OCI-M1 (cell line): ENCODE data around the gene CDX4.
"Not testable (repeated sequence)": the region's sequence is repeated elsewhere in the genome, so short reads cannot be mapped to it uniquely, and the experiment has no call there.

Experiments
- DNase-seq: peaks from one replicate; lab custom pipeline; 2025; lab: John Stamatoyannopoulos, UW

The CDX4 gene

GRCh38 chrX:73446831-73447230, at the start of gene CDX4:
TSS of gene CDX4 (plus strand) at chrX:73447053. CDS start at chrX:73447254, 201 bp downstream.
- no peak for DNase-seq

- DNase-seq = no peak
Observed at GRCh38 chrX:73398185-73398914, 48.5 kb upstream of the CDX4 start.

DNA sequence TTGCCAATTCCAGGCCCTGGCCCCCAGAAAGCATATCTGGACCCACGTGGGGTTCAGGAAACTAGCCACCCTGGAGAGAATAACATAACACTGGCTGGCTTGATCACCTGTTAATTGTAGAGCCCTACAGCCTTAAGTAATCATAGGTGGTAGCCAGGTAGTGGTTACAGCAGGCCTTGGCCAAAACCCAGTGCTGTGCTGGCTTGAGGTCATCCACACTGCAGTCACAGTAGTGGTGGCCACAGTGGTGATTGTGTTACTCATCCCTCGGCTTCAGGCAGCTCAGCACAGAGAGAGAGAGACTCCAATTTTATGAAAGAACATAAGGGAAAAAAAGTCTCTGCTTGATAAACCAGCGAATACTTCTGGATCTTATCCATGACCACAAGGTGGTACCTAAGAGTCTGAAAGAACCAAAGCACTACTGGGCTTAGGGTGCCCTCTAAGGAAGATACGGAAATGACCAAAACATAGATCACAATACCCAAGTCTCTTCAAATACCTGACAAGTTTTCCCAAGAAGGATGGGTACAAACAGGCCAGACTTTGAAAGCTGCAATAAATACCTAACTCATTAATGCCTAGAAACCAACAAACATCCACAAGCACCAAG, 46.6 kb upstream of the CDX4 start:
- DNase-seq = no peak

DNA sequence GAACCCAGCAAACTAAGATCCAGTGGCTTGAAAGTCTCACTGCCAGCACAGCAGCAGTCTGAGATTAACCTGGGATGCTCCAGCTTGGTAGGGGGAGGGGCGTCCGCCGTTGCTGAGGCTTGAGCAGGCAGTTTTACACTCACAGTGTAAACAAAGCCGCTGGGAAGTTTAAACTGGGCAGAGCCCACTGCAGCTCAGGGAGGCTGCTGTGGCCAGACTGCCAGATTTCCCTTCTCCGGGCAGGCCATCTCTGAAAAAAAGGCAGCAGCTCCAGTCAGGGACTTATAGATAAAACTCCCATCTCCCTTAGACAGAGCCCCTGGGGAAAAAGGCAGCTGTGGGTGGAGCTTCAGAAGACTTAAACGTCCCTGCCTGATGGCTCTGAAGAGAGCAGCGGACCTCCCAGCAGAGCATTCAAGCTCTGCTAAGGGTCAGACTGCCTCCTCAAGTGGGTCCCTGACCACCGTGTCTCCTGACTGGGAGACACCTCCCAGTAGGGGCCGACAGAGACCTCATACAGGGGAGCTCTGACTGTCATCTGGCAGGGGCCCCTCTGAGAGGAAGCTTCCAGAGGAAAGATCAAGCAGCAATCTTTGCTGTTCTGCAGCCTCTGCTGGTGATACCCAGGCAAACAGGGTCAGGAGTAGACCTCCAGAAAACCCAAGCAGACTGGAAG, 45.1 kb upstream of the CDX4 start:
- no peak for DNase-seq

GRCh38 chrX:73412930-73413329, 33.9 kb upstream of the CDX4 start:
- DNase-seq = no peak

DNA sequence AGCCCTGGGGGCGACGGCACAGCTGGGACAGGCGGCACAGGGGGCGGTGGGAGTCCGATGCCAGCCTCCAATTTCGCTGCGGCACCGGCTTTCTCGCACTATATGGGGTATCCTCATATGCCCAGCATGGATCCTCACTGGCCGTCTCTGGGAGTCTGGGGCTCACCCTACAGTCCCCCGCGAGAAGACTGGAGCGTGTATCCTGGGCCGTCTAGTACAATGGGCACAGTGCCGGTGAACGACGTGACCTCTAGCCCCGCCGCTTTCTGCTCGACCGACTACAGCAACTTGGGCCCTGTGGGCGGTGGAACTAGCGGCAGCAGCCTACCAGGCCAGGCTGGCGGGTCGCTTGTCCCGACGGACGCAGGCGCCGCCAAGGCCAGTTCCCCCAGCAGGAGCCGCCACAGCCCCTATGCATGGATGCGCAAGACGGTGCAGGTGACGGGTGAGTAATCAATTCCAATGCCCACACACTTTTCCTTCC, 500 bp downstream of the CDX4 start:
- no peak for DNase-seq

DNA sequence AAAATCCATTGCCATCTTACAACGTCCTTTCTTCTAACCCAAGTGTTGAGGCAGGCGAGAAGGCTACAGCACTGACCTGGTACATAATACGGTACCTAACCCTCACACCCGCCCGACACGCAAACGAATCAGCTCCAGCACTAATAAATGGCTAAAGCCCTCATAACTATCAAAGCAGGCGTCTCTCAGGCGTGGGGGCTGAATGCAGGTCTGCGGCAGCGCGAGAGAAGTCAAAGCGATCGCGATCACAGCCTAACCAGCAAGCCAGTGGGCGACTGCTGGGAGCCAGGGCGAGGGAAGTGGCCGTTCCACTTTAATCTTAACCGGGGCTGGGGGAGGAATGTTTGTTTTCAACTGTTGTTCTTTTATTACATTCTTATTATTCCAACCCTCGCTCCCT, 1.5 kb downstream of the CDX4 start:
- DNase-seq = no peak

- no peak for DNase-seq
Observed at GRCh38 chrX:73455171-73455570, 8.3 kb downstream of the CDX4 start.

DNA sequence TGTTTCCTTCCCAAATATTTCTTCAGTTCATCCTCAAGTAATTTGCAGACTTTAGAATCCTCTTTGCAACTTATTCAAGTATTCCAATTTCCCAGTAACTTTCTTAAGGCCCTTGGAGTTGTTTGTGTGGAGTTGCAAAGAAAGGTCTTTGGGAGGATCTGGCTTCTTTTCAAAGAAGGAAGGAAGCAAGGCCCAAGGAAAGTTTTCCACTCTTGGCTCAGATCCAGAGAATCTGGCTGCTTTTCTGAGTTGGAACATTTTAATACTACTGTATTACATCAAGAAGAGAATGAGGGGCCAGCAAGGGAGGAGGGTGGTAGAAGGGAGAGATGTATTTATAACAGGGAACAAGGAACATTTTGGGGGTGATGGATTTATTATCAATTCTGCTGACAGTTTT, 10.5 kb downstream of the CDX4 start:
- no peak for DNase-seq

GRCh38 chrX:73468376-73468775, 21.5 kb downstream of the CDX4 start:
- DNase-seq = no peak

DNA sequence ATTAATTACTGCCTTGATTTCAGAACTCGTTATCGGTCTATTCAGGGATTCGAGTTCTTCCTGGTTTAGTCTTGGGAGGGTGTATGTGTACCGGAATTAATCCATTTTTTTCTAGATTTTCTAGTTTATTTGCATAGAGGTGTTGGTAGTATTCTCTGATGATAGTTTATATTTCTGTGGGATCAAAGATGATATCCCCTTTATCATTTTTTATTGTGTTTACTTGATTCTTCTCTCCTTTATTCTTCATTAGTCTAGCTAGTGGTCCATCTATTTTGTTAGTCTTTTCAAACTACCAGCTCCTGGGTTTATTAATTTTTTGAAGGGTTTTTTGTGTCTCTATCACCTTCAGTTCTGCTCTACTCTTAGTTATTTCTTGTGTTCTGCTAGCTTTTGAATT, 32.1 kb downstream of the CDX4 start:
- no peak for DNase-seq

GRCh38 chrX:73481521-73481920, 34.7 kb downstream of the CDX4 start:
- no peak for DNase-seq

DNA sequence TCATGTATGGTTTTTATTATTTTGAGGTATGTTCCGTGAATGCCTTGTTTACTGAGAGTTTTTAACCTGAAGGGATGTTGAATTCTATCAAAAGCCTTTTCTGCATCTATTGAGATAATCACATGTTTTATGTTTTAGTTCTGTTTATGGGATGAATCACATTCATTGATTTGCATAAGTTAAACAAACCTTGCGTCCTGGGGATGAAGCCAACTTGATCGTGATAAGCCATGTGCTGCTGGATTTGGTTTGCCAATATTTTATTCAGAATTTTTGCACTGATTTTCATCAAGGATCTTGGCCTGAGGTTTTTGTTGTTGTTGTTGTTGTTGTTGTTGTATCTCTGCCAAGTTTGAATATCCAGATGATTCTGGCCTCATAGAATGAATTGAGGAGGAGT, 43.8 kb downstream of the CDX4 start:
- no peak for DNase-seq

DNA sequence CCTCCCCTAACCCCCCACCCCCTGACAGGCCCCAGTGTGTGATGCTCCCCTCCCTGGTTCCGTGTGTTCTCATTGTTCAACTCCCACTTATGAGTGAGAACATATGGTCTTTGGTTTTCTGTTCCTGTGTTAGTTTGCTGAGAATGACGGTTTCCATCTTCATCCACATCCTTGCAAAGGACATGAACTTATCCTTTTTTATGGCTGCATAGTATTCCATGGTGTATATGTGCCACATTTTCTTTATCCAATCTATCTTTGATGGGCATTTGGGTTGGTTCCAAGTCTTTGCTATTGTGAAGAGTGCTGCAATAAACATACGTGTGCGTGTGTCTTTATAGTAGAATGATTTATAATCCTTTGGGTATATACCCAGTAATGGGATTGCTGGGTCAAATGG, 45.3 kb downstream of the CDX4 start:
- DNase-seq = not testable (repeated sequence)
